ENCODE measurements around the gene TEX261.

TEX261 gene

GRCh38 chr2:70990216-70990615, 4.5 kb downstream of the TEX261 start:
- TF ChIP-seq CTCF (IDR thresholded peaks at IDR 0.05) = no peak
- no peak overlapping the region for H3K27ac ChIP-seq
- no peak overlapping the region for H3K4me3 ChIP-seq (ENCODE audit: low read depth in 1 of 2, low read length in 1 of 2)
- peaks cover 21 to 22% of the 10 kb centered on the region in 2 experiments for H3K4me1 ChIP-seq (ENCODE audit: control insufficient read depth in 1 of 2, insufficient read depth in 1 of 2, low read depth in 1 of 2, low read length in 1 of 2)
- H3K9me3 ChIP-seq = no peaks in the 10 kb centered on the region
- peaks cover 65% of the 10 kb centered on the region for H3K36me3 ChIP-seq
- H3K27me3 ChIP-seq = no peaks in the 10 kb centered on the region

DNA sequence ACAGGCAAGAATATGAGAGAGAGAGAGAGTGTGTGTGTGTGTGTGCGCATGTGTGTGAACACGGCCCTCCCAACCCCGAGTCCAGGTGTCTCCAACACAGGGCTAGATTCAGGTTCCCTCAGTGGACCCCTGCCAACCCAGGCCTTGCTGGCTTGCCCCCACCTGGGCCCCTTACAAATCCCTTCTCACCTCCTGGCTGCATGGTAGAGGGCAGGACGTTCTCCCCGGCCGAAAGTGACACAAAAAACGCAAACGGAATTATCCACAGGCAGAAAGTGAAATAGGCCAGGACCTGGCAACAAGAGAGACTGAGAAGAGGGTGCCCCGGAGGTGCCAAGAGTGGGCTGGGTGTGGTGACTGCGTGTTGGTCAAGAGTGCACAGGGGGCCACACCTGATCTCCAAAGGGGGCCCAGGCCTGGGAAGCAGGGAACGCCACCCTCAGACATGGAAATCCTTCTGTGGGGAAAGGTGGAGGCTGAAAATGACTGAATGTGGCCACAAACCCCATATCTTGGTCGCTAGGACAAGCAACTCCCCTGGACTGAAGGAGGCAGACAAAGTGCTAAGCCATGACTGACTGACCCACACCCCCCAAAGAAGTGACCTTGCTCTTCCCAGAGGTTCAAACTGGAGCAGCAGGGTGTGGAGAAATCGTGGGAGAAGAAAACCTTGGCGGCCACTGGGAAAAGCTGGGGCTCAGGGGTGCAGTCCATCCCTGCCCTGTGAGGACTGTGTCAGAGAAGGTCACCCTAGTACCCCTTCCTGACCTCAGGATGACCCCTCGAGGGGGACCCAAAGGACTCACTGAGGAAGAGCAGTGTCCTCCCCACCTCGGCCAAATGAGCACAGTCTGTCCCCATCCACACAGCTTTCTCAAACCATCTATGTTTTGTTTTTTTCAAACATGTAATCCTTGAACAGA, 5.7 kb downstream of the TEX261 start:
- TF ChIP-seq CTCF (IDR thresholded peaks at IDR 0.05) = no peak
- Histone ChIP-seq H3K4me1 (ENCODE audit: control insufficient read depth in 1 of 2, insufficient read depth in 1 of 2, low read depth in 1 of 2, low read length in 1 of 2) (peaks cover 14 to 22% of the 10 kb centered on the region in 2 experiments), H3K36me3 (peaks cover 65% of the 10 kb centered on the region), H3K27me3 (no peaks in the 10 kb centered on the region), H3K27ac (no peak overlapping the region), H3K4me3 (ENCODE audit: low read depth in 1 of 2, low read length in 1 of 2) (no peak overlapping the region), H3K9me3 (no peaks in the 10 kb centered on the region)

DNA sequence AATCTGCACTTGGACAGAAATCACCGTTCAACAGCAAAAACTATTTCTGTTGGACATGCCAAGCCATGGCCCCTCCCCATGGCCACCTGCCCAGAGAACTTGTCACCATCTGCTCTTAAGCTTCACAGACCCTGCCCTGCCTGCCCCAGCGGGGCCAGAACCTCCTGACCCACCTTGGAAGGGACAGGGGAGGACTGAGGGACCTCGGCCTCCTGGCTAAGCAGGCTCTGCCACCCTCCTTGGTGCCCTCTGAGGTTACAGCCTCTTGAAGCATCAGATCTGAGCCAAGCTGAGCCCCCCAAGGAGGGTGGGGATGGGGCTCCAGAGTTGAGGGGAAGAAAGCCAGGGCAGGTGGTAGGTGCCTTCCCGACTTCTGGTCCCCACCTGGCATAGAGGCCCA, 6.5 kb downstream of the TEX261 start:
- peaks cover 65% of the 10 kb centered on the region for H3K36me3 ChIP-seq
- H3K27me3 ChIP-seq = no peaks in the 10 kb centered on the region
- no peaks in the 10 kb centered on the region for H3K9me3 ChIP-seq
- H3K4me1 ChIP-seq (ENCODE audit: control insufficient read depth in 1 of 2, insufficient read depth in 1 of 2, low read depth in 1 of 2, low read length in 1 of 2) = peaks cover 6 to 14% of the 10 kb centered on the region in 2 experiments
- H3K27ac ChIP-seq = no peak overlapping the region
- TF ChIP-seq CTCF (IDR thresholded peaks at IDR 0.05) = no peak
- H3K4me3 ChIP-seq (ENCODE audit: low read depth in 1 of 2, low read length in 1 of 2) = no peak overlapping the region

DNA sequence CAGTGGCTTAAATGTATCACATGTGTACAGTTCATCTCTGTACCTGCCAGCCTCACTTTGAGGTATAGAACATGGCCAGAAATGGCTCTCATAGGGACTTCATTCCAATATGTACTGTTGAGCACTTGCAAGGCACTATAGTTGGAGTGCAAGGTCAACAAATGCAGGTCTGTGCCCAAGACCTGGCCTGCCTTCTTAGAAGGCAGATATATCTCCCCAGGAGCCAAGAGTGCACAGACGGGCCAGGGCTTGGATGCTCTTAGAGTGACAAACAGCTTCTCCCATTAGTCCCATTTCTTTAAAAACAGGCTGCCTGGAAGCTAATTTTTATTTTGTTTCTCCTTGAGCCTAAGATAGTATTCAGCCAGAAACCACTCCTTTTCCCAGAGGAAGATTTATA, 7.3 kb downstream of the TEX261 start:
- Histone ChIP-seq H3K36me3 (peaks cover 65% of the 10 kb centered on the region), H3K27me3 (no peaks in the 10 kb centered on the region), H3K27ac (no peak overlapping the region), H3K4me1 (ENCODE audit: control insufficient read depth in 1 of 2, insufficient read depth in 1 of 2, low read depth in 1 of 2, low read length in 1 of 2) (peaks cover 0 to 8% of the 10 kb centered on the region in 2 experiments), H3K4me3 (ENCODE audit: low read depth in 1 of 2, low read length in 1 of 2) (no peak overlapping the region), H3K9me3 (no peaks in the 10 kb centered on the region)
- TF ChIP-seq CTCF (IDR thresholded peaks at IDR 0.05) = no peak

DNA sequence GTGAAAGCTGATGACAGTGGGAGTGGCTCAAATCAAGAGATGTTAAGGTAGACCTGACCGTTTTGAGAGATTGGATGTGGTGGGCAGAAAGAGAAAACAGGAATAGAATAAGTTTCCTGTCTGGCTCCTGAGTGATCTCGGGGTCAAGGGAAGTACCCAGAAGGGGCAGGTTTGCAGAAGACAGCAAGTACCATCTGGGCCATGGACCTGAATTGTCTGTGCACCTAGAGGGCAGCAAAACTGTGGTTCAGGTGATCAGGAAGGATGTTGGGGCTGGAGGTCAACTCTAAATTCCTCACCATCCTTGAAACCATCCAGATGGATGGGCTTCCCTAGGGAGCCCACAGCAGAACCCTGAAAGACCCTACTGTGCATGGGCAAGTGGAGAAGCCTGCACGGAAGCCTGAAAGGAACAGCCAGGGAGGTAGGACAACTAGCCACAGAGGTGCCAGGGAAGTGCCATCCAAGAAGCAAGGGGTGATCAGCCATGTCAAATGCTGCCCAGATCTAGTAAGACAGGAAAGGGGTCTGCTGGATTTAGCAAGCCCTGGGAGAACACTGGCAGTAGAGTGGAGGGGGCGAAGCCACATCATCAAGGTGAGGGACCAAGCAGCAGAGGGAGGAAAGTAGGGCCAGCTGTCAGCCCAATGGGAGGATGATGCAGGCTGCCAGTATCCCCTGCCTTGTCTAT, 8.0 kb downstream of the TEX261 start:
- H3K4me1 ChIP-seq (ENCODE audit: control insufficient read depth in 1 of 2, insufficient read depth in 1 of 2, low read depth in 1 of 2, low read length in 1 of 2) = peaks cover 0 to 8% of the 10 kb centered on the region in 2 experiments
- H3K4me3 ChIP-seq (ENCODE audit: low read depth in 1 of 2, low read length in 1 of 2) = no peak overlapping the region
- no peak overlapping the region for H3K27ac ChIP-seq
- no peak for TF ChIP-seq CTCF (IDR thresholded peaks at IDR 0.05)
- peaks cover 62% of the 10 kb centered on the region for H3K36me3 ChIP-seq
- no peaks in the 10 kb centered on the region for H3K27me3 ChIP-seq
- no peaks in the 10 kb centered on the region for H3K9me3 ChIP-seq
